SK-MEL-5 (cell line): Measurements from ENCODE around the gene NR5A2. TPM values are rescaled to one million over a fixed set of nuclear protein-coding genes. Genes with fewer than 3 reads are reported as not detected.

ENCODE experiments used
- small RNA-seq, 2 experiments: library from RNA; depleted of rRNA; stranded (forward); fragments of <200 nt; gene quantifications; one replicate each; pipeline ENCODE3, GENCODE V24; 2014
- total RNA-seq: library from RNA; depleted of rRNA; stranded (reverse); fragments of >200 nt; shearing (Covaris generic); gene quantifications from 2 replicates; pipeline ENCODE4 v1.2.3, GENCODE V29; 2014

Gene NR5A2
- total RNA-seq, 1 experiment from 2014 or later: 2.7 TPM

Small RNAs within 50 kb of the gene (small RNA-seq; reads per million reads assigned to genes)
- gene RNU6-570P (0 reads per million in 2 experiments), gene RNU6-609P (0 reads per million in 2 experiments), gene RNU6-716P (0 reads per million in 2 experiments)
